Ishikawa (cell line): Measurements from ENCODE around the gene UNC13A.
A peak's percentile ranks its signal among the peaks of the same experiment; 100 is the strongest.

ENCODE experiments used
- CEBPB ChIP-seq: IDR thresholded peaks from 2 replicates; pipeline ENCODE4 v1.6.1; 2012
- EP300 ChIP-seq: IDR thresholded peaks from 2 replicates; pipeline ENCODE4 v1.6.1; 2012; ENCODE audit warnings: borderline replicate concordance
- TAF1 ChIP-seq: IDR thresholded peaks from 2 replicates; pipeline ENCODE4 v1.6.1; 2012; ENCODE audit warnings: low read depth, mild to moderate bottlenecking
- TEAD4 ChIP-seq: IDR thresholded peaks from 2 replicates; pipeline ENCODE4 v1.6.1; 2012

- TF ChIP-seq CEBPB = peak; percentile 55; the same call in 1 of the 2 replicates
- peak; percentile 32; the same call in 1 of the 2 replicates for TF ChIP-seq TEAD4
- no peak for TF ChIP-seq TAF1
- TF ChIP-seq EP300 = no peak
These were observed 870 bp upstream of the UNC13A start for GRCh38 chr19:17688853-17689595.
